ENCODE results near the gene MAZ.

MAZ gene

GRCh38 chr16:29857133-29857760, 50.9 kb downstream of the MAZ start:
- no peak for DNase-seq (ENCODE audit: low spot score)

DNA sequence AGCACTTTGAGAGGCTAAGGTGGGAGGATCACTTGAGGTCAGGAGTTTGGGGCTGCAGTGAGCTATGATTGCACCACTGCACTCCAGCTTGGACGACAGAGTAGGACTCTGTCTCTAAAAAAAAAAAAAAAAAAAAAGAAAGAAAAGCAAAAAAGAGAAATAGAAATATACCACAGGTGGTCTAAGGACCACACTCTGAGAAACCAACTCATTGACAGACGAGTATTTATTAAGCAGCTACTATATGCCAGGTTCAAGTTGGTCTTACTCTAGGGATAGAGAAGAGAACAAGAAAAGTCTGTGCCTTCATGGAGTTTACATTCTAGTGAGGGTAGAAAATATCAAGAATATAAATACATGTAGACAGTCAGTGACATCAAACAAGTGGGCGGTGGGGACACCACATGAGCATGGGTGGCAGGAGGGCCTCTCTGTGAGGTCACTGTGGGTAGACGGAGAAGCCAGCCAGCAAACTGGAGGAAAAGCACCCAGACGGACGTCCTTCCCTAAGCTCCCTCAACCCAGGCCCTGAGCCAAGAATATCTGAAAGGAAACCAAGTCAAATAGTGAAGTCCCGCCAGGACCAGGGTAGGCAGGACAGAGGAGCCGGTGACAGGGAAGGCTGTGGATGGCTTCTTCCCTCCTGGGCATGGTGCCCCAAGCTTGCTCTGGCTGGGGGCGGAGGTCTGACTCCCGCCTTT, 52.0 kb downstream of the MAZ start:
- no peak for DNase-seq (ENCODE audit: low spot score)

DNA sequence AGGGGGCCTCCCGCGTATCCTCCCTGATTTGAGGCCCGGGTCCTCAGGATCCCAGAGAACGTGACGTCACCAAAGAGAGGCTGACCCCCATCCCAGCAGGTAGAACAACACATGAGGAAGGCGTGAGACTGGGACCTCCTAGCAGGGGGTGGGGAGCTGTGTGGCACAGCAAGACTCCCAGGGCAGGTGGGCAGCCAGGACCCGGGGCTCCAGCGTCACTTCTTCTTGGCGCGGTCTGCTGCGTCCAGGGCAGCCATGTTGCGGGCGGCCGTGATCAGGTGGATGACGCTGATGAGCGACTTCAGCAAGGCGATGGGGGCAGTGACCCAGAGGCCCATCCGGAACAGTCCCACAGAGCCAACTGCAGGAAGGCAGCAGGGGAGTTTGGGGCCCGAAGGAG, 52.6 kb downstream of the MAZ start:
- no peak for DNase-seq (ENCODE audit: low spot score)

GRCh38 chr16:29860218-29860617, 53.9 kb downstream of the MAZ start:
- DNase-seq (ENCODE audit: low spot score): no peak
